Stimulated activated CD4-positive, alpha-beta T cell treated with anti-CD3 and anti-CD28 coated beads, Interleukin-15, amount 100 ng/mL, for 24 hours (primary cell): ENCODE results near the gene GALNT2.
A peak's percentile ranks its signal among the peaks of the same experiment; 100 is the strongest.

Experiments used
- DNase-seq: peaks from one replicate; pipeline ENCODE4 v3.0.0-alpha.2; 2020

GALNT2 gene

GRCh38 chr1:230052018-230052417 lies 15.0 kb upstream of the GALNT2 start:
- DNase-seq = no peak

- DNase-seq = no peak
These were observed 14.4 kb upstream of the GALNT2 start for GRCh38 chr1:230052665-230053064.

- DNase-seq = no peak
These were observed 12.8 kb upstream of the GALNT2 start for GRCh38 chr1:230054092-230054749.

GRCh38 chr1:230056098-230056497 lies 10.9 kb upstream of the GALNT2 start:
- DNase-seq = no peak

GRCh38 chr1:230057100-230057499 lies 9.9 kb upstream of the GALNT2 start:
- DNase-seq = no peak

- no peak for DNase-seq
These were observed 9.1 kb upstream of the GALNT2 start for GRCh38 chr1:230057681-230058565.

GRCh38 chr1:230058626-230059025 lies 8.4 kb upstream of the GALNT2 start:
- DNase-seq = no peak

GRCh38 chr1:230061801-230062200 lies 5.2 kb upstream of the GALNT2 start:
- no peak for DNase-seq

- DNase-seq = no peak
These were observed 4.5 kb upstream of the GALNT2 start for GRCh38 chr1:230062521-230062920.

- no peak for DNase-seq
These were observed 2.8 kb upstream of the GALNT2 start for GRCh38 chr1:230064283-230064682.

GRCh38 chr1:230065161-230065560 lies 1.9 kb upstream of the GALNT2 start:
- DNase-seq = no peak

- no peak for DNase-seq
These were observed 1.5 kb upstream of the GALNT2 start for GRCh38 chr1:230065571-230065970.

- DNase-seq = no peak
These were observed 1.0 kb upstream of the GALNT2 start for GRCh38 chr1:230066031-230066430.

- DNase-seq = peak; percentile 44
These were observed 407 bp downstream of the GALNT2 start for GRCh38 chr1:230067419-230067870.

- peak; percentile 54 for DNase-seq
These were observed 1.0 kb downstream of the GALNT2 start for GRCh38 chr1:230067871-230068620.

GRCh38 chr1:230068621-230068873 lies 1.5 kb downstream of the GALNT2 start:
- DNase-seq = no peak

- no peak for DNase-seq
These were observed 2.1 kb downstream of the GALNT2 start for GRCh38 chr1:230068952-230069684.

- no peak for DNase-seq
These were observed 2.8 kb downstream of the GALNT2 start for GRCh38 chr1:230069796-230070195.

GRCh38 chr1:230070321-230071208 lies 3.5 kb downstream of the GALNT2 start:
- DNase-seq = no peak

GRCh38 chr1:230071316-230071715 lies 4.3 kb downstream of the GALNT2 start:
- DNase-seq = no peak

GRCh38 chr1:230072296-230072695 lies 5.3 kb downstream of the GALNT2 start:
- no peak for DNase-seq

- no peak for DNase-seq
These were observed 5.8 kb downstream of the GALNT2 start for GRCh38 chr1:230072866-230073265.
